ENCODE measurements around the gene KLHDC10.
A peak's percentile ranks its signal among the peaks of the same experiment; 100 is the strongest.
"Not testable (repeated sequence)": the region's sequence is repeated elsewhere in the genome, so short reads cannot be mapped to it uniquely, and the experiment has no call there.

KLHDC10 gene

DNA sequence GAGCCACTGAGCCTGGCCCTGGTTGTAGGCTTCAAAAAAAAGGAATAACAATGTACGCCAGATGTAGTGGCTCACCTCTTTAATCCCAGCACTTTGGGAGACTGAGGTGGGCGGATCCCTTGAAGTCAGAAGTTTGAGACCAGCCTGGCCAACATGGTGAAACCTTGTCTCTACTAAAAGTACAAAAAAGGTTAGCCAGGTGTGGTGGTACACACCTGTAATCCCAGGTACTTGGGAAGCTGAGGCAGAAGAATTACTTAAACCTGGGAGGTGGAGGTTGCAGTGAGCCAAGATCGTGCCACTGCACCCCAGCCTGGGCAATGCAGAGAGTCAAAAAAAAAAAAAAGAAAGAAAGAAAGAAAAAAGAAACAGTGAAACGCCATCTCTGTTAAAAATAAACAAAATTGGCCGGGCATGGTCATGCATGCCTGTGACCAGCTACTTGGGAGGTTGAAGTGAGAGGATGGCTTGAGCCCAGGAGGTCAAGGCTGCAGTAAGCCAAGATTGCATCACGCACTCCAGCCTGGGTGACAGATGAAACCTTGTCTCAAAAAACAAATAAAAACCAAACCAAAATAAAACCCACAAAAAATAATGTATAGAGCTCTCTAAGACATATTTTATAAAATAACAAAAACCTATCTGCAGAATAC, 4.7 kb upstream of the KLHDC10 start:
- no peak for DNase-seq (ENCODE audit: extremely low read depth, low read depth)
- no peak overlapping the region for H3K4me3 ChIP-seq (replicated peaks; ENCODE audit: low read depth, low read length)
- TF ChIP-seq, protein P1, sequence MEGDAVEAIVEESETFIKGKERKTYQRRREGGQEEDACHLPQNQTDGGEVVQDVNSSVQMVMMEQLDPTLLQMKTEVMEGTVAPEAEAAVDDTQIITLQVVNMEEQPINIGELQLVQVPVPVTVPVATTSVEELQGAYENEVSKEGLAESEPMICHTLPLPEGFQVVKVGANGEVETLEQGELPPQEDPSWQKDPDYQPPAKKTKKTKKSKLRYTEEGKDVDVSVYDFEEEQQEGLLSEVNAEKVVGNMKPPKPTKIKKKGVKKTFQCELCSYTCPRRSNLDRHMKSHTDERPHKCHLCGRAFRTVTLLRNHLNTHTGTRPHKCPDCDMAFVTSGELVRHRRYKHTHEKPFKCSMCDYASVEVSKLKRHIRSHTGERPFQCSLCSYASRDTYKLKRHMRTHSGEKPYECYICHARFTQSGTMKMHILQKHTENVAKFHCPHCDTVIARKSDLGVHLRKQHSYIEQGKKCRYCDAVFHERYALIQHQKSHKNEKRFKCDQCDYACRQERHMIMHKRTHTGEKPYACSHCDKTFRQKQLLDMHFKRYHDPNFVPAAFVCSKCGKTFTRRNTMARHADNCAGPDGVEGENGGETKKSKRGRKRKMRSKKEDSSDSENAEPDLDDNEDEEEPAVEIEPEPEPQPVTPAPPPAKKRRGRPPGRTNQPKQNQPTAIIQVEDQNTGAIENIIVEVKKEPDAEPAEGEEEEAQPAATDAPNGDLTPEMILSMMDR (IDR thresholded peaks at IDR 0.05; ENCODE audit: low read depth, low read length, missing control alignments), result no peak

DNA sequence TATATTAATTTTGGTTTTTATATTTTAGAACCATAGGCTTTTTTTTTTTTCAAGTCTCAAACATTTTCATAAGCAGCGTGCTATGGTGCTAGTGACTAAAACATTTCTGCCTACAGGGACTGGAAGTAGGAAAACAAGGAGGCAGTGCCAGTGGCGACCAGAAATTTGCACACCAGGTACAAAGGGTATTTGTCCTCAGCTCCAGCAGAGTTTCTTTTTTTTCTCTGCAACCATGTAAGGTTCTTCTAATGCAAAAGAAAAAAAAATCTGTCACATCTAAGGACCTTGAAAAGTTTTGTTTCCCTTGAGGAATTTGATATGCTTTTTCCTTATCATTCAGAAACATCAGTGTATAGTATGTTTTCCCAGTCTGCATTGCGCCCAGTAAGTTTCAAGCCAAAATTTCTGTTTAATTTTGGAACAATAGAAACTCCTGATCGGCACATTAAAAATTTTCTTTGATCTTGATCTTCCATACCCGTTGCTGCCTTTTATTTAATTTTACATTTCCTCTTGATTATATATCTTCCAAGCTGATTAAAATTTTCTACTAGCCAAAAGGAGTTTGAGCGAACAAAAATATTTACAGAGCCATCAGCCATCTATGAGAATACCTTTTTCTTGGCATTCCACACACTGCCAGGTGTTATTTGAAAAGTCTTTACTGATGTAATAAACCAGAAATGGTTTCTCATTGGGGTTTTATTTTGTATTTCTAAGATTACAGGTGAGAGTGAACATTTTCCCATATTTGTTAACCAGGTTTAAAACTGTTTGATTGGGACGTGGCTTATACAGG, 956 bp upstream of the KLHDC10 start:
- TF ChIP-seq, protein P1 (IDR thresholded peaks at IDR 0.05; ENCODE audit: low read depth, low read length, missing control alignments), result no peak
- H3K4me3 ChIP-seq (replicated peaks; ENCODE audit: low read depth, low read length), result peak overlapping the region; percentile 97
- DNase-seq (ENCODE audit: extremely low read depth, low read depth), result no peak

DNA sequence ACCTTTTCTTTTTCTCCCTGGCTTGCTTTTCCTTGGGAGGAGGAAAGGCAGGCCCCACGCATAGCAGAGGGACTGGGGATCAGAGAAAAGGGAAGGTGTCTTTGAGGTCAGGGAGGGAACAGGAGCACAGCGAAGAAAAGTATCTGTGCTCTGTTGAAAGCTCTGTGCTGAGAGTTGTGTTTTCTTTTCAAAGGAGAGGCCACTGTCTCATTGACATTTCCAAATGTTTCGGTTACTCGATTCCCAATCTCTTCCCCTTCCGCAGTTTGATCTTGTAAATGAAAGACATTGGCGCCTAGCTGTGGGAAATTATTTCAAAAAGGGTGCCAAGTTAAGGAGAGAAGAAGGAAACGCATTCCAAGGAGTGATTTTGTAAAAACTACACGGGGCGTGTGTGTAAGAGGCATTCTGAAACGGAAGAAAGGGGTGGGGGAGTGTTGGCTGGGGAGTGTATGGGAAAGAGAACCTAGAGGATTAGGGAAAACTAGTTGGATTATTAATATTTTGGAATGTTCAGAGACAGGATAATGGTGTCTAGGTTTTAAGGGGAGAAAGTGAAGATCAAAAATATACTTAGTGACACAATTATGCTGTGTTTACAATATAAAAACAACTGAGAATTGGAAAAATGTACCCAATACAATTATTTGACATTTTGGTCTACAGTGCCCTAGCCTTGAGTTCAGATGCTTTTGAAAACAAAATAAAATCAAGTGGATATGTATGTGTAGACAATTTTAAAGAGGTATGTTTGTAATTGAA, 708 bp downstream of the KLHDC10 start:
- TF ChIP-seq, protein P1 (IDR thresholded peaks at IDR 0.05; ENCODE audit: low read depth, low read length, missing control alignments), result no peak
- H3K4me3 ChIP-seq (replicated peaks; ENCODE audit: low read depth, low read length), result peak overlapping the region; percentile 97
- DNase-seq (ENCODE audit: extremely low read depth, low read depth), result no peak

DNA sequence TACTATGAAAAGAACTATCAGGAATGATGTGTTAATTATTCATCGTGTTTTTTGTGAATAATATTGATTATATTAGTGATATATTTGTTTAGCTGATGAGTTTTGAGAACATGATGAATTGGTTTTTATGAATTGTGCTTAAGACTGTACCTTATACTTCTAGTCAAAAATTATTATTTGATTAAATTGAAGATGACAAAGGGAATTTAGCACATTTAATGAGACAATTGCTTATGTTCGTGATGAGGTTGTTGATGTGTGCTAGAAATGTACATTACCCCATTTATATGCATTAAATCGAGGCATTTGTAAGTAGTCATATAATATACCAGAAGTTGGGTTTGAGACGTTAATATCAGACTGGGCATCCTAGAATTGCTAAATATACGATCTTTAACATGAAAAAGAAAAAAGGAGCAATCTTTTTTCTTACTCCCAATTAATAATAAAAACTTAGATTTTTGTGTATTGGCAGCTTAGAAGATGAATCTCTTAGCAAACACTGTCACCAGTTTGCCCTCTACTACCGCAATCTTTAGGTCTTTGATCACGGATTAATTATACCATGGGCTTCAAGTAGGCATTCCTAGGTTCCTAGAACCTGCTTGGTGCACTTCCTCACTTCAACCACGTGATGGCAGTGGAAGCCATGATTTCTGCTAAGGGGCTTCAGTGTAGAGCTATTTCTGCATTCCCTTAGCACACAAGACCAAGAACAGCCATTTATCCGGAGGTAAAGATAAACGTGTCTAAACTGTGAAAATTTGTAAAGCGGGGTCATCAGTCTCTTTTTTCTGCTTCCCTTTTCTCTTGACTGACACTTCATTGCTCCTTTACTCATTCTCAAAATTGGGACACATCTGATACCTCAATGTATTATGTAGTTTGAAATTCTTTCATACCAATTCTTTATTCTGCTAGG, 1.6 kb downstream of the KLHDC10 start:
- peak; percentile 84 for DNase-seq (ENCODE audit: extremely low read depth, low read depth)
- H3K4me3 ChIP-seq (replicated peaks; ENCODE audit: low read depth, low read length), result peak overlapping the region; percentile 97
- TF ChIP-seq, protein P1 (IDR thresholded peaks at IDR 0.05; ENCODE audit: low read depth, low read length, missing control alignments), result peak; percentile 92

DNA sequence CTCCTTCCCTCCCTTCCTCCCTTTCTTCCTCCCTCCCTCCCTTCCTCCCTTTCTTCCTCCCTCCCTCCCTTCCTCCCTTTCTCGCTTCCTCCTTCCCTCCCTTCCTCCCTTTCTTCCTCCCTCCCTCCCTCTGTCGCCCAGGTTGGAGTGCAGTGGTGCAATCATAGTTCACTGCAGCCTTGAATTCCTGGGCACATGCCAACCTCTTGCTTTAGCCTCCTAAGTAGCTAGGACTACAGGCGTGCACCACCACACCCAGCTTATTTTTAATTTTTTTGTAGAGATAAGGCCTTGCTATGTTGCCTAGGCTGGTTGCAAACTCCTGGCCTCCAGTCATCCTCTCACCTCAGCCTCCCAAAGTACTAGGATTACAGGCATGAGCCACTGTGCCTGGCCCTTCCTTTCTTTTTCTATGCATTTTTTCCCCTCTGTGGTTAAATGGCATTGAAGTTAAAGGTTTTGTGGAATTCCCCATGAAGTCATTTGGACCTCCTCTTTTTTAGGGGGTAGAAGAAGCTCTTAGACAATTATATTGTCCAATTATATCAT, 9.6 kb downstream of the KLHDC10 start:
- DNase-seq (ENCODE audit: extremely low read depth, low read depth), result no peak
- H3K4me3 ChIP-seq (replicated peaks; ENCODE audit: low read depth, low read length), result no peak overlapping the region
- TF ChIP-seq, protein P1 (IDR thresholded peaks at IDR 0.05; ENCODE audit: low read depth, low read length, missing control alignments), result no peak

DNA sequence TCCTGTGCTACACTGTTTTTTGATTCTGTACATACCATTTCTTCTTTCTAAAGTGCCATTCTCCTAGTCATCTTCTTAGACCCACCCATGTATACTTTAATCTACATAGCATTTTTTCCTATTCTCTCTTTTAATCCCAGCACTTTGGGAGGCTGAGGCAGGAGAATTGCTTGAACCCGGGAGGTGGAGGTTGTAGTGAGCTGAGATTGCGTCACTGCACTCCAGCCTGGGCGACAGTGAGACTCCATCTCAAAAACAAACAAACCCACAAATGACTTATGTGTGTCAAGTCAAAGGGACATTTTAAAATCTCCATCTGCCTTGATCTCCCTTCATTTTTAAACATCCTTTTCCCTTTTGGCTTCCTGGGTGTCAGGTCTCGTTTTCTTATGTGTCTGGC, 13.2 kb downstream of the KLHDC10 start:
- H3K4me3 ChIP-seq (replicated peaks; ENCODE audit: low read depth, low read length); DNase-seq (ENCODE audit: extremely low read depth, low read depth): not testable (repeated sequence)

Data from HFF-Myc (cell line).